Measurements from ENCODE around the gene SSBP2.
"Not testable (repeated sequence)": the region's sequence is repeated elsewhere in the genome, so short reads cannot be mapped to it uniquely, and the experiment has no call there.

SSBP2 gene

GRCh38 chr5:81420039-81420667, 330.7 kb downstream of the SSBP2 start:
- DNase-seq = no peak

GRCh38 chr5:81418606-81419005, 332.3 kb downstream of the SSBP2 start:
- no peak for DNase-seq

DNA sequence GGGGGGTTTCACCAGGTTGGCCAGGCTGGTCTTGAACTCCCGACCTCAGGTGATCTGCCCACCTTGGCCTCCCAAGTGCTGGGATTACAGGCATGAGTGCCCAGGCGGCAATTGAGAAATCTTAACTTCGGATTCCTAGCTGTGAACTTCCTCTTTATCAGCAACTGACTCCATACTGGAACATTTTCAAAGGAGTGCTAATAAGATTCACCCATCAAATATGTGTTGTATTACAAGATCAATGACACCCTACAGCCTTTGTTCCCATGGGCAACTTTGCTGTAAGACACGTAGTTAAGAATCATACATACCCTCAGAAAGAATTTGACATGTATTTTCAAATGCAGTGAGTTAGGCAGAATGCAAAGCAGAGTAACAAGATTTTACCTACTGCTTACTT, 333.8 kb downstream of the SSBP2 start:
- no peak for DNase-seq

DNA sequence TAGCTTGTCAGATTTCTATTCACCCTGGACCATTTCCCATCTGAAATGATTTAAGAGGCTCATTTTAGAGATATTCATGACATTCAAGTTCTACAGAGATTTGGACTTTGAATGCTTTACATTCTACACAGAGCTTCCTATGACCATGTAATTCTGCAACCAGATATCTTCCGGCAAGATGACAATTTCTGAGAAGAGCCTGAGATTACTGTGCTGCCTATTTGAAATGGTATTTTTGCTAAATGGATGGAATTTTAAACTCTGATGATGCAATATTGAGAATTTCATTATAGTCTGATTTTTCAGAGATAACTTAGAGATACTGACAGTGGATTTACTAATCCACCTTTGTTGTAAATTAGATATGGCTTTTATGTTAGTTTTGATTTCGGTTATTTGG, 341.0 kb downstream of the SSBP2 start:
- DNase-seq = no peak

GRCh38 chr5:81409361-81409760, 341.5 kb downstream of the SSBP2 start:
- no peak for DNase-seq

- no peak for DNase-seq
These were observed 342.4 kb downstream of the SSBP2 start for GRCh38 chr5:81408496-81408895.

- DNase-seq = not testable (repeated sequence)
These were observed 343.1 kb downstream of the SSBP2 start for GRCh38 chr5:81407811-81408210.

GRCh38 chr5:81405126-81405891, 345.6 kb downstream of the SSBP2 start:
- no peak for DNase-seq

GRCh38 chr5:81402192-81402930, 348.5 kb downstream of the SSBP2 start:
- DNase-seq = no peak

DNA sequence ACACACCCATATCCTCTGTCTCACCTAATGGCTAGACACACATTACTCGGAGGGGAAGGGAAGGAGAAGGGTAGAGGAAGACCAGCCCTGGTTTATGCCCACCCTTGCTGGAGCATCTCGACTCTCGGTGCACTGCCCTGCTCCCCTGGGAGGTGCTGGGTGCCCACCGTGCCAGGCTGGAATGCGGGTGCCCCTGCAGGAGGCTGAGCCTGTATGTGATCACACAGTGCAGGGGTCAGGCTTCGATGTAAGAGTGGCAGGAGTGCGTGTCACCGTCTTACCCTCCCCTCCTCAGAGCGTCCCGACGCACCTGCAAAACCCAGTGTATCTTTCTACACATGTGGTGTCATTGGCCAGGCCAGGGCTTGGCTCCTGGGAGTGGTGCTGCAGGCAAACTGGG, 349.6 kb downstream of the SSBP2 start:
- DNase-seq = no peak

DNA sequence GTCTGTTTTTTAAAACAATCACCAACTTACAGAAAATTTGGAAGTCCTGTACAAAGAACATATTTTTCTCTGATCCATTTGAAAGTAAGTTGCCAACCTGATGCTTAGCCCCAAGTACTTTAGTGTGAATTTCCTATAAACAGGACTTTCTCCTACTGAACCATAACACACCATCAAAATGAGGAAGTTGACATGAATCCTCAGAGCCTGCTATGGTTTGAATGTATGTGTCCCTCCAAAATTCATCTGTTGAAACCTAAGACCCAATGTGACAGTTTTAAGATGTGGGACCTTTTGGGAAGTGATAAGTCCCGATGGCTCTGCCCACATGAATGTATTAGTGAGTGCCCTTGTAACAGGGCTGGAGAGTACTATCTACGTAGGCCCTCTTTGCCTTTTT, 350.5 kb downstream of the SSBP2 start:
- no peak for DNase-seq

DNA sequence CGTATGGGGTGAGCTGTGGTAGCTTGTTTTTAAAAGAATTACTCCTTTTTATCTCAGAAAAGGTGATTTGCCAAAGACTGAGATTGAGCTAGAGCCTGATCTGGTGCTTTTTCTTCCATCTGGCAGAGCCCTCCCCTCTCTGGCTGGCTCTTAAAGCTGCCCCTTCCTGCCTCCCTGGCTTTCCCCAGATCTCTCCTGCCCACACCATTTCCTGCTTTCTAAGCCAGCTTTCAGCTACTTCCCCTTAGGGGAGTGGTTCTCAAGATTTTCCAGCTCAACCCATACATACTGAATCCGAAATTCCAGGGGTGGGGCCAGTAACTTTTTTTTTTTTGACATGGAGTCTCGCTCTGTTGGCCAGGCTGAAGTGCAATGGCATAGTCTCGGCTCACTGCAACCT, 352.2 kb downstream of the SSBP2 start:
- DNase-seq = no peak

DNA sequence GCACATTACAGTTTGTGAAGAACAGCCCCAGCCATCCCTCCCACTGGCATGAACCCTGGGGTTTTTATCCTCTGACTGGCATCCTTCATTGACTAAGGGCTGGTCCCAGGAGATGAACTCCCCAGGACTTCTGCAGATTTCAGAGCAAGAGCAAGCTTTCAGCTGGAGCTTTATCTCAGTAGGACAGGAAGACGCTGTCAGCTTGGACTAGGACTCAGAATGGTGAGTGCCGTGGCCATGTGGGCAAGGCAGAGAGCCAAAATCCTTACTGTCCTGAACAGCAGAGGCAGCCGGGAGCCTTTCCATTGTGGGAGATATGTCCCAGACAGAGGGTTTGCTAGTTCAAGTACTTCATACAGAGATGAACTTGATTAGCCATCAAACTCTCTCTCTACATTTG, 353.7 kb downstream of the SSBP2 start:
- DNase-seq = peak; percentile 27

- no peak for DNase-seq
These were observed 355.6 kb downstream of the SSBP2 start for GRCh38 chr5:81395262-81395661.

DNA sequence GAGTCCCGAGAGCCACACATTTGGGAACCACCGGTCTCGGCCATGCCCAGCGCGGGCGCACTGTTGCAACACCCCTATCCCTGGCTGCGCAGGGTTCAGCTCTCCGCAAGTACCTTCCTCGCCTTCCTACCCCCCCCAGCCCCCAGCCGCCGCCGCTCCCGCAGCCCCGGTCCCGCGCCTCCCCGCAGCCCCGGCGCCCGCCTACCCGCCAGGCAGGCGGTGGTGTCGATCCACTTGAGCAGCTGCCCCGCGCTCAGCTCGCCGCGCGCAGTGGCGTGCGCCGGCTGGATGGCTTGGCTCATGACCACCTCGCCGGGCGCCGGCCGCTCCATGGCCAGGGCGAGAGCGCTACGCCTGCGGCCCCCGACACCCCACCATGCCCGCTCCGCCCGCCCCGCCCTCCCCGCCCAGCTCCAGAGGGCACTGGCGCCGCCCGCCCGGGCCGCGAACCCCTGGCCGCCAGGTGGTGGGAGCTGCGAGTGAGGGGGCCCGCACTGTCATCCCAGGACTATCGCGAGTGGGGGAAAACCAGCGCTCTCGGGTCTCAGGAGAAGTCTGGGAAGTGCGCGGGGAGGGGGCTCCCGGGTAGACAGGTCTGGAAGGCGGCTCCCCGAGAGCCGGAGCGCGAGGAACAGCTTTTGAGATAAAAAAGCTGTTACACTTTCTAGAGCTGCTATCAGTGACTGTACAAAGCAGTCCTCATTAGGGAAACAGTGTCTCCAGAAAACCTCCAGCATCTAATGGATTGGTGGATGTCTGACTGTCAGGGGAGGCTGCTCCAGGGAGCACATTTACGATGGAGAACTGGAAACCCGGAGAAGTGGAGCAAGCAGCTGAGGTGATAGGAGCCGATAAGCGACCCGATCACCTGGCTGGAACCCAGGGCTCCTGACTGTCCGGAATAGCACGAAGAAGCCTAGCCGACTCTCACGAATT, 356.8 kb downstream of the SSBP2 start, which contains the start of gene ACOT12:
TSS of gene ACOT12 (minus strand) at position 352 of the 936 bp plus-strand sequence. CDS start at position 332, 20 bp downstream.
- peak; percentile 28 for DNase-seq

GRCh38 chr5:81393430-81393782, 357.5 kb downstream of the SSBP2 start:
- DNase-seq = no peak

- DNase-seq = no peak
These were observed 361.9 kb downstream of the SSBP2 start for GRCh38 chr5:81389025-81389424.

- DNase-seq = no peak
These were observed 362.7 kb downstream of the SSBP2 start for GRCh38 chr5:81388169-81388568.

- DNase-seq = no peak
These were observed 367.0 kb downstream of the SSBP2 start for GRCh38 chr5:81383867-81384266.

DNA sequence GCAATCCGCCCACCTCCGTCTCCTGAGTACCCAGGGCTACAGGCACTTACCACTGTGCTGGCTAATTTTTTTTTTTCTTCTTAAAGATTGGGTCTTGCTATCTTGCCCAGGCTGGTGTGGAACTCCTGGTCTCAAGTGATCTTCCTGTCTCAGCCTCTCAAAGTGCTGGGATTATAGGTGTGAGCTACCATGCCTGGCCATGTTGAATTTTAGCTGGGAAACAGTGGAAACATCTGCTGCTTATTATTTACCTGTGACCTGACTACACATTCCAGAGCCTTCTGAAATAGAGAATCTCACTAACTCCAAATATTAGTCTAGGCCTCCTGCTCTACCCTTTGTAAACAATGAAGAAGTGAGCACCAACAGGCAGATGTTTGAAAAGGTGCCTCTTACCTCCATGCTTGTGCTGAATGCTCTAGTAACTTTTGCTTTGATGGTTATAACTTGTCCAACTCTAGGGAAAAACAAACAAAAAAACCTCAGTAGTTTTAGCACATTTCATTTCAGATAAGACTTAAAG, 379.5 kb downstream of the SSBP2 start:
- DNase-seq = no peak

DNA sequence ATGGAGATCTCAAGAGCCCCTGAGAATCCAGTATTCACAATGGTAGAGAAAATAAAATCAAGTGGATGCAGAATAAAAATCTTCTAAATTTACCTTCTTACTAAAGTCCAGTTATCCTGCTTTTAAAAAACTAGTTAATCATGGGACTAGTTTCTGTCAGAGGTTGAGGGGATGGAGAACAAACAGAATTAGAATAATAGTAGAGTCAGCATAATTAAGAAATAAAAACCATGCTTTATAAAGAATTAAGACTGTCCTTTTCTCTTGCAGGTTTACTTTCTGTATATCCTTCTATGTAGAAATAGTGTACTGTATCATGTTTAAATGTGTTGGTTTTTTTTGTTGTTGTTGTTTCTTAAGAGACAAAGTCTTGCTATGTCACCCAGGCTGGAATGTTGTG, 380.0 kb downstream of the SSBP2 start:
- no peak for DNase-seq

- no peak for DNase-seq
These were observed 385.4 kb downstream of the SSBP2 start for GRCh38 chr5:81365541-81365940.

All from femur (tissue), 1 donor.